HCT116 (cell line): ENCODE measurements around the gene PIPOX.

Experiments
- ATF3 ChIP-seq: IDR thresholded peaks from 2 replicates; pipeline ENCODE4 v1.6.1; 2012
- CBX3 ChIP-seq: IDR thresholded peaks from 2 replicates; pipeline ENCODE4 v1.6.1; 2012; ENCODE audit warnings: low read depth
- CEBPB ChIP-seq: IDR thresholded peaks from 2 replicates; pipeline ENCODE4 v1.6.1; 2012; ENCODE audit warnings: low read depth
- CTCF ChIP-seq, 3 experiments: fragments of 200-600 bp in 1 of 3; sonication (generic) in 1 of 3; IDR thresholded peaks in 2 of 3; conservative IDR thresholded peaks in 1 of 3; 2 replicates each; pipeline ENCODE4 v1.5.1; 2012 to 2017; ENCODE audit warnings: low read depth in 2 of 3, low read length in 2 of 3, antibody characterized with exemption in 1 of 3, borderline replicate concordance in 1 of 3, control low read depth in 1 of 3, mild to moderate bottlenecking in 1 of 3, mixed read lengths in 1 of 3, mixed run types in 1 of 3, moderate library complexity in 1 of 3; ENCODE audit not compliant: insufficient read depth in 1 of 3
- EGR1 ChIP-seq: IDR thresholded peaks from 2 replicates; pipeline ENCODE4 v1.6.1; 2012; ENCODE audit warnings: low read depth
- EZH2 ChIP-seq: fragments of 200-600 bp; sonication (generic); IDR thresholded peaks from 2 replicates; pipeline ENCODE4 v1.6.1; 2017; ENCODE audit warnings: antibody characterized with exemption, mixed run types
- FOSL1 ChIP-seq: IDR thresholded peaks from 2 replicates; pipeline ENCODE4 v1.6.1; 2012; ENCODE audit warnings: low read depth
- JUND ChIP-seq: IDR thresholded peaks from 2 replicates; pipeline ENCODE4 v1.6.1; 2012
- POLR2A ChIP-seq: IDR thresholded peaks from 2 replicates; pipeline ENCODE4 v1.7.0; 2011; ENCODE audit warnings: borderline replicate concordance; ENCODE audit not compliant: insufficient read depth, insufficient read length; ENCODE audit errors: extremely low read depth
- RAD21 ChIP-seq: IDR thresholded peaks from 2 replicates; pipeline ENCODE4 v1.6.1; 2012; ENCODE audit warnings: low read depth, mild to moderate bottlenecking
- SIN3A ChIP-seq: IDR thresholded peaks from 2 replicates; pipeline ENCODE4 v1.6.1; 2012; ENCODE audit warnings: low read depth
- YY1 ChIP-seq: IDR thresholded peaks from 2 replicates; pipeline ENCODE4 v1.6.1; 2011; ENCODE audit warnings: low read length, low read depth, moderate library complexity, mild to moderate bottlenecking; ENCODE audit not compliant: insufficient replicate concordance; ENCODE audit errors: extremely low read depth
- ZNF274 ChIP-seq: fragments of 200-500 bp; sonication (Bioruptor generic); IDR thresholded peaks from 2 replicates; pipeline ENCODE4 v1.6.1; 2014; ENCODE audit warnings: mild to moderate bottlenecking, low read depth, low read length, inconsistent platforms

GRCh38 chr17:29018788-29019474 lies 24.0 kb upstream of the PIPOX start:
- TF ChIP-seq ZNF274, result no peak
- TF ChIP-seq POLR2A, result no peak
- no peak for TF ChIP-seq CTCF (IDR thresholded peaks at IDR 0.05 in 2 of 3, conservative IDR thresholded peaks at IDR 0.05 in 1 of 3; ENCODE audit: borderline replicate concordance in 1 of 3, insufficient read depth in 1 of 3, low read depth in 2 of 3, low read length in 2 of 3)
- no peak for TF ChIP-seq EGR1
- no peak for TF ChIP-seq ATF3
- TF ChIP-seq RAD21, result no peak
- TF ChIP-seq SIN3A, result no peak
- TF ChIP-seq JUND, result no peak
- no peak for TF ChIP-seq CEBPB
- TF ChIP-seq YY1, result no peak
- TF ChIP-seq FOSL1, result no peak
- TF ChIP-seq EZH2, result no peak
- TF ChIP-seq CBX3, result no peak
